GM18868 (cell line): ENCODE data around the gene TEKT1.

Source experiments
- ATAC-seq: cut with Tn5 transposase; IDR thresholded peaks from one replicate; pipeline ENCODE4 v1.9.1; 2021; ENCODE audit warnings: mild to moderate bottlenecking, moderate library complexity; ENCODE audit not compliant: unreplicated experiment

TEKT1 gene

GRCh38 chr17:6768447-6768846 lies 63.1 kb downstream of the TEKT1 start:
- ATAC-seq, result no peak

DNA sequence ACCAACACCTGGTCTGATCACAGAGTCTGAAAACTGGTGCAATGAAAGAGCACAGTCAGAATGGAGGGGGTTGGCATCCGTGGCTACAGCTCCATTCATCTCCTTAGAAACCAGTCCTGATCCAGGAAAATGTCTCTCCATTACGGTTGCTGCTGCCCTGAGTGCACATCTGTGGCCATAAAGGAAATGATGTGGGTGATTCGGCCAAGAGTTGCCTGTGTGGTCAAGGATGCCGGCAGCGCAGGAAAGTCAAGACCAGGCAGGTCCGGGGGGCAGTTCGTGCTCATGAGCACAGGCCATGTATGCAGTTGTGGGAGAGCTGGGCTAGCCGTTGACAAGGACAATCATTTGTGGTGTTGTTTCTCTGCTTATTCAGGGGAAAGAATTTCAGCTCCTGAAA lies 69.8 kb downstream of the TEKT1 start:
- no peak for ATAC-seq

DNA sequence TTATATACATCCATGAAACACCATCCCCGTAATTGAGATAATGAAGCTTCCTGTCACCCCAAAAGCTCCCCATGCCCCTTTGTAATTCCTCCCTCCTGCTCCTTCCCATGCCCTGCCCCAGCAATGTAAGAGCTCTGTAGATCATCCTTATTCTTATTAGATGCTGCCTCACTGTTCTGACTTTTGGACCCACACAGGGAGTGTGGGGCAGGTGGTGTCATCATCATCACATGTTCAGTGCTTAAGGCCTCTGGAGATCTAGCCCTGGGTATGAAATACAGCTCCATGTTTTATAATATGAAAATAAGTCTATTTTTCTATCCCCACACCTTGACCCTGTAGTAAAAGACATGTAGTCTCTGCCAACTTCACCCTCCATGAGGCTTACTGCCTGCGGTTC lies 73.8 kb downstream of the TEKT1 start:
- ATAC-seq, result no peak

DNA sequence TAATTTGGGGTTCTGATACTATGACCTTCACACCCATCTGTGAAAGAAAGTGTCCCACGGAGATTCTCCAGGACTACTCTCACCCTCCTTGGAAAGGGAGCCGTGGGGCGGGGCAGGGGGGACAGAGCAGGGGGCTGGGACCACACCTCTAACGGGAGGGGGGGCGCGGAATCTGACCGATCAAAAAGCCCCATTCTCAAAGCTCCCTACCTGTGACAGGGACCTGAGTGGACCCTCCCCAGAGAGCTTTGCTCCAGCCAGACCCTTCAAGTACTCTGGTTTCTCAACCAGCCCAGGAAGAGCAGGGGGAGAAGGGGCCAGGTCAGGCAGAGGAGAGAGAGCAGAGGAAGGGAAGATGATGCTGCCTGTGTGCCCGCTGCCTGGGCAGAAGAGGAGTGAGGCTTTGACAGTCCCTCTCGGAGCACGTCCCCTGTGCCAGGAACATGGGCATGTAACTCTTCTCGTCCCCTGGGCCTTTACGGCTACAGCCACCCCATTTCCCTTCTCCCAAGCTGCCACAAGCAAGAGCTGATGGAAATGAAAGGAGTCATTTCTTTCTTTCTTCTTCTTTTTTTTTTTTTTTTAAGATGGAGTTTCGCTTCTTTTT lies 75.0 kb downstream of the TEKT1 start:
- no peak for ATAC-seq

GRCh38 chr17:6755731-6756184 lies 75.8 kb downstream of the TEKT1 start, which contains the start of gene XAF1:
Gene XAF1, plus strand, starts transcription at chr17:6756046. Its CDS starts 33 bp downstream, at chr17:6756079.
- no peak for ATAC-seq

DNA sequence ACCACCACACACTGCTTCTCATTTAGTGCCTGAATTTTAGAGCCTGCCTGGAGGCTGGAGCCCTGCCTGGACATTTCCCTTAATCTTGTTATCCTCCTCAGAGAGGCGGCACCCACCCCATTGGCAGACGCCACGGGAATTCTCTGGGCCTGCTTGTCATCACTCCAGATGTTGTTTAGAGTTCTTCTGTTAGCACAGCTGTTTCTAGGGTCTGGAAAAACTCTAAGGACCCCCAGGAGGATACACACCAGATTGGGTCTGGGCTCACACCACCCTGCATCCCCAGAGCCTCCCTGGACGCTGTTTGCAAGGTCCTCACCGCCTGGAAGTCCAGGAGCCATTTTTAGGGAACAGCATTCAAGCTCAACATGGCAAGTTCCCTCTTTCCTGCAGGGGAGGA lies 76.2 kb downstream of the TEKT1 start:
- no peak for ATAC-seq

DNA sequence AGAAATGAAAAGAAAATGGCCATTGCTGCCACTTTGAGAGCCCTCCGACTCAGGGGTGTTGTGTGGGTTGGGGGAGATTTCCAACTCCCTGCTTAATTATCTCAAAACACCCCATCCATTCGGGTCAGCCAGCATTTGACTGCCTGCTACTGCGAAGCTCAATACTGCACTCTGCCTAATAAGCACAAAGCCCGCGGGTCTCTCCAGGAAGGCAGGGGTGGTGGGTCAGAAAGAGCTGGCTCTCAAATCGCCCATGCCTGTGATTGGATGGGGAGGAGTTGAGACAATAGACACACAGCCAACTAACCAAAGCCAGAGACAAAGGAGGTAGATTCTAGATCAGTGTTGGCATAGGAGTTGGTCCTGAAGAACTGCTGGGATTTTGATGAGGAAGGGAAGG lies 78.0 kb downstream of the TEKT1 start:
- no peak for ATAC-seq

DNA sequence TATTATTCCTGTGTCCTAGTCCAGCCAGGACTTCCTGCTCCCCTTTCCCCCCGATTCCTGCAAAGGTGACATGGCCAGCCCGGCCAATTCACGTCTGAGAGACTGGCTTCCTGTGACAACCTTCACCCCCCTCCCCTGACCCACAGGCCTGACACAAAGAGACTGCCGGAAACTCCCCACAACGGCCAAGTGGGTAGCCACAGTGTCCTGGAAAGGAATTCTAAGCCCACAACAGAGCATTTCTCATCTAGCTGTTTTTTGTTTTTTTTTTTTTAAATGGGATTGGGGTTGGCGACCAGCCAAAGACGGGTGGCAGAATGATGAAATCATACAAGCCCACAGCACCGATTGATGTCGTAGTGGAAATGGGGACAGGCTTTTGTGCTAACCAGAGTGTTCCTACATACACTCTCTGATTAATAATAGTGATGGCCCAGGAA lies 78.5 kb downstream of the TEKT1 start:
- ATAC-seq, result no peak

GRCh38 chr17:6752068-6752909 lies 79.2 kb downstream of the TEKT1 start:
- no peak for ATAC-seq

GRCh38 chr17:6749519-6749918 lies 82.0 kb downstream of the TEKT1 start:
- no peak for ATAC-seq

- ATAC-seq, result no peak
Measured at GRCh38 chr17:6748617-6749016, 82.9 kb downstream of the TEKT1 start.
